Osteocyte (in vitro differentiated cells): ENCODE data around the gene C10orf53. TPM values are rescaled to one million over a fixed set of nuclear protein-coding genes. Genes with fewer than 3 reads are reported as not detected.

Experiments used
- DNase-seq: peaks from one replicate; pipeline ENCODE4 v3.0.0; 2021; ENCODE audit warnings: mixed read lengths; ENCODE audit not compliant: unreplicated experiment; ENCODE audit errors: extremely low spot score
- H3K27ac Mint-ChIP-seq: one replicate; pipeline ENCODE4 v1.8.0; 2021; ENCODE audit warnings: mild to moderate bottlenecking, mixed read lengths; ENCODE audit not compliant: unreplicated experiment
- H3K27me3 Mint-ChIP-seq: one replicate; pipeline ENCODE4 v1.8.0; 2021; ENCODE audit warnings: mixed read lengths; ENCODE audit not compliant: unreplicated experiment
- H3K36me3 Mint-ChIP-seq: one replicate; pipeline ENCODE4 v1.8.0; 2021; ENCODE audit warnings: mixed read lengths; ENCODE audit not compliant: unreplicated experiment
- H3K4me1 Mint-ChIP-seq: one replicate; pipeline ENCODE4 v1.8.0; 2021; ENCODE audit warnings: mixed read lengths; ENCODE audit not compliant: unreplicated experiment
- H3K4me3 Mint-ChIP-seq: one replicate; pipeline ENCODE4 v1.8.0; 2021; ENCODE audit warnings: mild to moderate bottlenecking, moderate library complexity, mixed read lengths; ENCODE audit not compliant: unreplicated experiment
- H3K9me3 Mint-ChIP-seq: one replicate; pipeline ENCODE4 v1.8.0; 2021; ENCODE audit warnings: mixed read lengths; ENCODE audit not compliant: unreplicated experiment
- CTCF ChIP-seq: fragments of 200-600 bp; sonication (generic); IDR thresholded peaks from 2 replicates; pipeline ENCODE4 v1.5.0; 2021; ENCODE audit warnings: antibody characterized with exemption, mild to moderate bottlenecking, moderate library complexity
- total RNA-seq: library from RNA; stranded (reverse); gene quantifications from 2 replicates; pipeline ENCODE4 v1.2.1, GENCODE V29; 2021

C10orf53 gene
- total RNA-seq, 1 donor from 2014 or later, result not detected

GRCh38 chr10:49656845-49657493 is 22.5 kb upstream of the C10orf53 start:
- H3K27me3 Mint-ChIP-seq, result peaks cover 7% of the 10 kb centered on the region
- no peaks in the 10 kb centered on the region for H3K36me3 Mint-ChIP-seq
- TF ChIP-seq CTCF, result no peak
- H3K4me3 Mint-ChIP-seq, result no peak overlapping the region
- DNase-seq, result no peak
- no peak overlapping the region for H3K27ac Mint-ChIP-seq
- H3K9me3 Mint-ChIP-seq, result peaks cover 9% of the 10 kb centered on the region
- H3K4me1 Mint-ChIP-seq, result no peaks in the 10 kb centered on the region

- DNase-seq, result no peak
- Mint-ChIP-seq H3K27ac (no peak overlapping the region), H3K4me3 (no peak overlapping the region), H3K9me3 (peaks cover 9% of the 10 kb centered on the region), H3K4me1 (no peaks in the 10 kb centered on the region), H3K36me3 (no peaks in the 10 kb centered on the region), H3K27me3 (peaks cover 7% of the 10 kb centered on the region)
- TF ChIP-seq CTCF, result no peak
Measured at GRCh38 chr10:49657606-49658005, 21.8 kb upstream of the C10orf53 start.

- no peak overlapping the region for H3K4me3 Mint-ChIP-seq
- DNase-seq, result no peak
- H3K9me3 Mint-ChIP-seq, result peaks cover 9% of the 10 kb centered on the region
- no peaks in the 10 kb centered on the region for H3K36me3 Mint-ChIP-seq
- no peaks in the 10 kb centered on the region for H3K4me1 Mint-ChIP-seq
- TF ChIP-seq CTCF, result no peak
- no peak overlapping the region for H3K27ac Mint-ChIP-seq
- peaks cover 8% of the 10 kb centered on the region for H3K27me3 Mint-ChIP-seq
Measured at GRCh38 chr10:49661140-49661856, 18.2 kb upstream of the C10orf53 start.

GRCh38 chr10:49662169-49662830 is 17.2 kb upstream of the C10orf53 start:
- Mint-ChIP-seq H3K36me3 (no peaks in the 10 kb centered on the region), H3K27me3 (peaks cover 8% of the 10 kb centered on the region), H3K9me3 (peaks cover 9% of the 10 kb centered on the region), H3K4me3 (no peak overlapping the region), H3K4me1 (no peaks in the 10 kb centered on the region), H3K27ac (no peak overlapping the region)
- TF ChIP-seq CTCF, result no peak
- peak; percentile 80 for DNase-seq

- no peak overlapping the region for H3K4me3 Mint-ChIP-seq
- H3K27me3 Mint-ChIP-seq, result peaks cover 16% of the 10 kb centered on the region
- H3K4me1 Mint-ChIP-seq, result no peaks in the 10 kb centered on the region
- TF ChIP-seq CTCF, result no peak
- no peak overlapping the region for H3K27ac Mint-ChIP-seq
- DNase-seq, result no peak
- H3K9me3 Mint-ChIP-seq, result peaks cover 8% of the 10 kb centered on the region
- no peaks in the 10 kb centered on the region for H3K36me3 Mint-ChIP-seq
Measured at GRCh38 chr10:49663596-49663995, 15.9 kb upstream of the C10orf53 start.
